Fibroblast of upper back skin (primary cell): Measurements from ENCODE around the gene OR2F1.
"Not testable (repeated sequence)": the region's sequence is repeated elsewhere in the genome, so short reads cannot be mapped to it uniquely, and the experiment has no call there.

Source experiments
- DNase-seq: peaks from one replicate; pipeline ENCODE4 v3.0.0-alpha.2; 2013

The OR2F1 gene

DNA sequence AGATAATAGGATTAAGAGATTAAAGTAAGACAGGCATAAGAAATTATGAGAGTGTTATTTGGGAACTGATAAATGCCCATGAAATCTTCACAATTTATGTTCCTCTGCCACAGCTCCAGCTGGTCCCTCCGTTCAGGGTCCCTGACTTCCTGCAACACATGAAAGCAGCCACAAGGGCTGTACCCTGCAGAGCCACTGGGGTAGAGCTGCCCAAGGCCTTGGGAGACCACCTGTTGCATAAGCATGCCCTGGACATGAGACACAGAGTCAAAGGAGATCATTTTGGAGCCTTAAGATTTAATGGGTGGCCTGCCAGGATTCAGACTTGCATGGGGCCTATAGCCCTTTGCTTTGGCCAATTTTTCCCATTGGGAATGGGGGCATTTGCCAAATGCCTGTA, 56.2 kb downstream of the OR2F1 start:
- not testable (repeated sequence) for DNase-seq

GRCh38 chr7:144011458-144012230, 57.0 kb downstream of the OR2F1 start:
- DNase-seq: peak; percentile 6
